PC-9 (cell line): Measurements from ENCODE around the gene IL31.

Experiments
- EZH2 ChIP-seq: fragments of 200-600 bp; sonication (generic); IDR thresholded peaks from 2 replicates; pipeline ENCODE4 v1.8.0; 2017; ENCODE audit warnings: antibody characterized with exemption, low read depth
- TF ChIP-seq, protein P1 (sequence below): fragments of 200-600 bp; sonication (generic); conservative IDR thresholded peaks from 2 replicates; pipeline ENCODE4 v1.6.1; 2017; ENCODE audit warnings: mixed run types, antibody characterized with exemption, mild to moderate bottlenecking, moderate library complexity

GRCh38 chr12:122162976-122163375 is 11.0 kb downstream of the IL31 start:
- no peak for TF ChIP-seq EZH2
- TF ChIP-seq, protein P1, sequence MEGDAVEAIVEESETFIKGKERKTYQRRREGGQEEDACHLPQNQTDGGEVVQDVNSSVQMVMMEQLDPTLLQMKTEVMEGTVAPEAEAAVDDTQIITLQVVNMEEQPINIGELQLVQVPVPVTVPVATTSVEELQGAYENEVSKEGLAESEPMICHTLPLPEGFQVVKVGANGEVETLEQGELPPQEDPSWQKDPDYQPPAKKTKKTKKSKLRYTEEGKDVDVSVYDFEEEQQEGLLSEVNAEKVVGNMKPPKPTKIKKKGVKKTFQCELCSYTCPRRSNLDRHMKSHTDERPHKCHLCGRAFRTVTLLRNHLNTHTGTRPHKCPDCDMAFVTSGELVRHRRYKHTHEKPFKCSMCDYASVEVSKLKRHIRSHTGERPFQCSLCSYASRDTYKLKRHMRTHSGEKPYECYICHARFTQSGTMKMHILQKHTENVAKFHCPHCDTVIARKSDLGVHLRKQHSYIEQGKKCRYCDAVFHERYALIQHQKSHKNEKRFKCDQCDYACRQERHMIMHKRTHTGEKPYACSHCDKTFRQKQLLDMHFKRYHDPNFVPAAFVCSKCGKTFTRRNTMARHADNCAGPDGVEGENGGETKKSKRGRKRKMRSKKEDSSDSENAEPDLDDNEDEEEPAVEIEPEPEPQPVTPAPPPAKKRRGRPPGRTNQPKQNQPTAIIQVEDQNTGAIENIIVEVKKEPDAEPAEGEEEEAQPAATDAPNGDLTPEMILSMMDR, result no peak
